Measurements from ENCODE around the gene LGALS3. TPM values are rescaled to one million over a fixed set of nuclear protein-coding genes. Genes with fewer than 3 reads are reported as not detected.

The LGALS3 gene
- total RNA-seq, 2 experiments from 2014 or later = 115 to 119 TPM

GRCh38 chr14:55127460-55127951, 1.5 kb upstream of the LGALS3 start:
- Mint-ChIP-seq H3K4me3 (no peak overlapping the region), H3K27ac (no peak overlapping the region), H3K27me3 (peaks cover 17% of the 10 kb centered on the region), H3K4me1 (peaks cover 42% of the 10 kb centered on the region), H3K9me3 (no peaks in the 10 kb centered on the region), H3K36me3 (peaks cover 15% of the 10 kb centered on the region)
- POLR2A ChIA-PET = interaction anchor here (1.0 to 2.9 kb wide), 2 partner anchors 14 to 25 kb away, joined by 3 to 17 read pairs; no protein-coding TSS in a partner anchor
- ATAC-seq (ENCODE audit: low read depth) = no peak
- DNase-seq = no peak

GRCh38 chr14:55128386-55129085, 516 bp upstream of the LGALS3 start:
- ATAC-seq (ENCODE audit: low read depth) (no peak), DNase-seq (no peak)
- peak overlapping the region; percentile 58 for H3K27ac Mint-ChIP-seq

GRCh38 chr14:55129428-55130195, 560 bp downstream of the LGALS3 start:
- peaks cover 43% of the 10 kb centered on the region for H3K4me1 Mint-ChIP-seq
- H3K9me3 Mint-ChIP-seq = no peaks in the 10 kb centered on the region
- peak overlapping the region; percentile 27 for H3K27ac Mint-ChIP-seq
- peak; percentile 77 for DNase-seq
- peaks cover 14% of the 10 kb centered on the region for H3K27me3 Mint-ChIP-seq
- peaks cover 35% of the 10 kb centered on the region for H3K36me3 Mint-ChIP-seq
- peak overlapping the region; percentile 85 for H3K4me3 Mint-ChIP-seq
- peak; percentile 76 for ATAC-seq (ENCODE audit: low read depth)
- POLR2A ChIA-PET = interaction anchor here (0.6 to 4.0 kb wide), 10 partner anchors 9 to 62 kb away, joined by 3 to 55 read pairs (median 4); partner anchors contain the start of gene DLGAP5

More at GRCh38 chr14:55128386-55129085, 516 bp upstream of the LGALS3 start:
- Mint-ChIP-seq H3K4me3 (peak overlapping the region; percentile 80), H3K27me3 (peaks cover 14% of the 10 kb centered on the region), H3K36me3 (peaks cover 26% of the 10 kb centered on the region), H3K9me3 (no peaks in the 10 kb centered on the region), H3K4me1 (peaks cover 44% of the 10 kb centered on the region)
- POLR2A ChIA-PET = interaction anchor here (0.8 to 4.0 kb wide), 8 partner anchors 11 to 39 kb away, joined by 3 to 55 read pairs (median 4); no protein-coding TSS in a partner anchor

- Mint-ChIP-seq H3K27ac (peak overlapping the region; percentile 27), H3K4me3 (peak overlapping the region; percentile 85), H3K9me3 (no peaks in the 10 kb centered on the region), H3K4me1 (peaks cover 38% of the 10 kb centered on the region), H3K36me3 (peaks cover 37% of the 10 kb centered on the region), H3K27me3 (peaks cover 14% of the 10 kb centered on the region)
- DNase-seq (no peak), ATAC-seq (ENCODE audit: low read depth) (no peak)
- POLR2A ChIA-PET = interaction anchor here (1.2 to 4.0 kb wide), 7 partner anchors 9 to 38 kb away, joined by 4 to 55 read pairs (median 5); no protein-coding TSS in a partner anchor
Measured at GRCh38 chr14:55130196-55130550, 1.1 kb downstream of the LGALS3 start.

- Mint-ChIP-seq H3K4me3 (peak overlapping the region; percentile 85), H3K27me3 (peaks cover 14% of the 10 kb centered on the region), H3K4me1 (peaks cover 28% of the 10 kb centered on the region), H3K9me3 (no peaks in the 10 kb centered on the region), H3K27ac (no peak overlapping the region), H3K36me3 (peaks cover 40% of the 10 kb centered on the region)
- POLR2A ChIA-PET = interaction anchor here (0.8 to 4.0 kb wide), 5 partner anchors 8 to 33 kb away, joined by 3 to 55 read pairs (median 5); no protein-coding TSS in a partner anchor
- DNase-seq (no peak), ATAC-seq (ENCODE audit: low read depth) (peak; percentile 25)
Measured at GRCh38 chr14:55131370-55132137, 2.5 kb downstream of the LGALS3 start.

- Mint-ChIP-seq H3K27ac (no peak overlapping the region), H3K27me3 (peaks cover 5% of the 10 kb centered on the region), H3K9me3 (no peaks in the 10 kb centered on the region), H3K4me3 (no peak overlapping the region), H3K4me1 (peaks cover 23% of the 10 kb centered on the region), H3K36me3 (peaks cover 49% of the 10 kb centered on the region)
- POLR2A ChIA-PET = no interaction called here
- DNase-seq (no peak), ATAC-seq (ENCODE audit: low read depth) (no peak)
Measured at GRCh38 chr14:55133416-55133815, 4.4 kb downstream of the LGALS3 start.

- Mint-ChIP-seq H3K27ac (no peak overlapping the region), H3K4me1 (peaks cover 23% of the 10 kb centered on the region), H3K27me3 (no peaks in the 10 kb centered on the region), H3K4me3 (no peak overlapping the region), H3K36me3 (peaks cover 71% of the 10 kb centered on the region), H3K9me3 (no peaks in the 10 kb centered on the region)
- DNase-seq = no peak
- POLR2A ChIA-PET = interaction anchor here (1.0 to 1.4 kb wide), 2 partner anchors 48 to 55 kb away, joined by 3 read pairs; partner anchors contain the start of gene DLGAP5
- ATAC-seq (ENCODE audit: low read depth) = no peak
Measured at GRCh38 chr14:55136241-55136640, 7.2 kb downstream of the LGALS3 start.

- Mint-ChIP-seq H3K27me3 (no peaks in the 10 kb centered on the region), H3K27ac (no peak overlapping the region), H3K4me3 (no peak overlapping the region), H3K9me3 (no peaks in the 10 kb centered on the region), H3K36me3 (peaks cover 71% of the 10 kb centered on the region), H3K4me1 (peaks cover 24% of the 10 kb centered on the region)
- no peak for DNase-seq
- no peak for ATAC-seq (ENCODE audit: low read depth)
- POLR2A ChIA-PET = interaction anchor here (0.5 to 1.4 kb wide), 5 partner anchors 10 to 64 kb away, joined by 3 read pairs; no protein-coding TSS in a partner anchor
Measured at GRCh38 chr14:55136885-55137786, 8.1 kb downstream of the LGALS3 start.

- Mint-ChIP-seq H3K4me1 (peaks cover 26% of the 10 kb centered on the region), H3K4me3 (no peak overlapping the region), H3K9me3 (no peaks in the 10 kb centered on the region), H3K36me3 (peaks cover 68% of the 10 kb centered on the region), H3K27me3 (no peaks in the 10 kb centered on the region), H3K27ac (no peak overlapping the region)
- DNase-seq = no peak
- ATAC-seq (ENCODE audit: low read depth) = no peak
- POLR2A ChIA-PET = interaction anchor here (0.5 to 1.0 kb wide), 3 partner anchors 9 to 49 kb away, joined by 3 read pairs; no protein-coding TSS in a partner anchor
Measured at GRCh38 chr14:55138091-55138490, 9.0 kb downstream of the LGALS3 start.

- H3K4me1 Mint-ChIP-seq = peaks cover 30% of the 10 kb centered on the region
- DNase-seq (no peak), ATAC-seq (ENCODE audit: low read depth) (no peak)
- H3K27me3 Mint-ChIP-seq = no peaks in the 10 kb centered on the region
- peaks cover 2% of the 10 kb centered on the region for H3K9me3 Mint-ChIP-seq
- H3K4me3 Mint-ChIP-seq = no peak overlapping the region
- peaks cover 69% of the 10 kb centered on the region for H3K36me3 Mint-ChIP-seq
- POLR2A ChIA-PET = interaction anchor here (1.3 to 1.7 kb wide), 2 partner anchors 9 to 52 kb away, joined by 4 to 9 read pairs; partner anchors contain the start of gene DLGAP5
- peak overlapping the region; percentile 42 for H3K27ac Mint-ChIP-seq
Measured at GRCh38 chr14:55139141-55139540, 10.1 kb downstream of the LGALS3 start.

GRCh38 chr14:55139696-55140509, 10.9 kb downstream of the LGALS3 start:
- H3K4me3 Mint-ChIP-seq = no peak overlapping the region
- H3K4me1 Mint-ChIP-seq = peaks cover 35% of the 10 kb centered on the region
- peaks cover 2% of the 10 kb centered on the region for H3K9me3 Mint-ChIP-seq
- H3K27ac Mint-ChIP-seq = no peak overlapping the region
- POLR2A ChIA-PET = interaction anchor here (1.3 to 1.7 kb wide), 2 partner anchors 10 to 52 kb away, joined by 4 to 9 read pairs; partner anchors contain the start of gene DLGAP5
- H3K27me3 Mint-ChIP-seq = no peaks in the 10 kb centered on the region
- ATAC-seq (ENCODE audit: low read depth) (no peak), DNase-seq (no peak)
- peaks cover 70% of the 10 kb centered on the region for H3K36me3 Mint-ChIP-seq

Measured in activated naive CD8-positive, alpha-beta T cell treated with anti-CD3 and anti-CD28 coated beads, Interleukin-2, amount 10 ng/mL, durations not matched to agents 7 days and 5 days (primary cell).